GM10847 (cell line): ENCODE measurements around the gene CRACR2B.
A peak's percentile ranks its signal among the peaks of the same experiment; 100 is the strongest.

Experiments
- POLR2A ChIP-seq: IDR thresholded peaks from 2 replicates; pipeline ENCODE4 v1.6.1; 2011; ENCODE audit not compliant: insufficient read length; ENCODE audit errors: extremely low read depth

The CRACR2B gene

DNA sequence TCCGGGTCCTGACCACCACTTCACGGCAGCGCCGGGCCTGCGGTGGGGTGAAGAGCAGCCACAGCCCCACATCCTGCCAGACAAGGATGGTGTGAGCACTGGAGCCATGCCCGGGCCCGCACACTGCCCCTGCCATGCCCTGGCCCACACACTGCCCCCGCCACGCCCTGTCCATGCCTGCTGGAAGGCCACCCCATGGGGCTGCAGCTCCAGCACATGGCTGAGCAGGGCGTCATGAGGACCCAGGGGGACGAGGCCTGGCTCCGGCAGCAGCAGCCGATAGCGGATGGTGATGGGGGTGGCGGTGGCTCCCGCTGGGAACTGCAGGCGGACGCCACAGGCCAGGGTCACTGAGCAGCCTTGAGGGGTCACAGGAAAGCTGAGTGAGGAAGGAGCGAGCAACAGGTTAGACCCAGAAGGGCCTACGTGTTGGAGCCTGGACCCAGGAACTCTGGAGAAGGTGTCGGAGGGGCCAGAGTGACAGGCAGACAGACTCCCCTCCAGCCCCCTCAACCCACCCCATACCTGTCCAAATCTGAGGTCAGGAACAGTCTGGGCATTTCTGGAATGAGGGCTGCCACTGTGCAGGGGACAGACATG lies 25.6 kb upstream of the CRACR2B start:
- TF ChIP-seq POLR2A, result no peak

DNA sequence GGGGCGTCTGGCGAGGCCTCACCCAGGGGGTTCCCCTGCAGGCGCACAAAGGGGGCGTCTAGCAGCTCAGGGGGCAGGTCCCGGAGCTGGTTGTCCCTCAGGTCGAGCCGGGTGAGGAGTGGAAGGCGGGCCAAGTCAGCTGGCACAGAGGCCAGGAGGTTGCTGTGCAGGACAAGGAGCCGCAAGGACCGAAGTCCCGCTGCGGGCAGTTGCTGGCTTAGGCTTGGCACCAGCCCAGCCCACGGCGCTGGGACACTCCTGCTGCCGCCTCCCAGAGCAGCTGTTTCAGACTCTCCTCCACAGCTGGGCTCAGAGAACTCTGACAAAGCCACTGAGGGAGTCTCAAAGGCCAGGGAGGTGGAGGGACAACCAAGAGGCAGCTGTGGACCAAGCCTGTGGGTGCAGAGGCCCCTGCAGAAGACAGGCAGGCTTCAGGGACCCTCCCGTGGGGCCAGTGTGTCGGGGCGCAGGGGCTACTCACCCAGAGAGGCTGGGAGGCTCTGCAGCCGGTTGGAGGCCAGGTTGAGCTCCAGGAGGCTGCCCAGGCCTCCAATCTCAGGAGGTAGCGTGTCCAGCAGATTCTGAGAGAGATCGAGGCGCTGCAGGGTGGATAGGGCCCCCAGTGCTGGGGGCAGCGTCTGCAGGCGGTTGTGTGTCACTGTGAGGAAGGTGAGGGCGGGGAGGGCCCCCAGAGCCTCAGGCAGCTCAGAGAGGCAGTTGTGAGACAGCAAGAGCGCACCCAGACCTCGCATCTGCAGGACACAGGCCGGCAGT lies 24.8 kb upstream of the CRACR2B start:
- no peak for TF ChIP-seq POLR2A

DNA sequence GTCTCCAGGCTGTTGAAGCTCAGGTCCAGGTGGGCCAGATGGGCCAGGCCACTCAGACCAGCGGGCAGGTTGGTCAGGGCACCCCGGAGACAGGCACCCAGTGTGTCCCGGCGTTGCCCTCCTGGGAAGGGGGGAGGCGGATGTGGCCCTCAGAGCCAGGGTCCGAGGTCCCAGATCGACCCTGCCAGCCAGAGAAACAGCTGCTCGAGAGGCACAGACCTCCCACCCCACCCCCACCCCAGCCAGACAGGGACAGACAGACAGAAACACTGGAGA lies 24.3 kb upstream of the CRACR2B start:
- no peak for TF ChIP-seq POLR2A

DNA sequence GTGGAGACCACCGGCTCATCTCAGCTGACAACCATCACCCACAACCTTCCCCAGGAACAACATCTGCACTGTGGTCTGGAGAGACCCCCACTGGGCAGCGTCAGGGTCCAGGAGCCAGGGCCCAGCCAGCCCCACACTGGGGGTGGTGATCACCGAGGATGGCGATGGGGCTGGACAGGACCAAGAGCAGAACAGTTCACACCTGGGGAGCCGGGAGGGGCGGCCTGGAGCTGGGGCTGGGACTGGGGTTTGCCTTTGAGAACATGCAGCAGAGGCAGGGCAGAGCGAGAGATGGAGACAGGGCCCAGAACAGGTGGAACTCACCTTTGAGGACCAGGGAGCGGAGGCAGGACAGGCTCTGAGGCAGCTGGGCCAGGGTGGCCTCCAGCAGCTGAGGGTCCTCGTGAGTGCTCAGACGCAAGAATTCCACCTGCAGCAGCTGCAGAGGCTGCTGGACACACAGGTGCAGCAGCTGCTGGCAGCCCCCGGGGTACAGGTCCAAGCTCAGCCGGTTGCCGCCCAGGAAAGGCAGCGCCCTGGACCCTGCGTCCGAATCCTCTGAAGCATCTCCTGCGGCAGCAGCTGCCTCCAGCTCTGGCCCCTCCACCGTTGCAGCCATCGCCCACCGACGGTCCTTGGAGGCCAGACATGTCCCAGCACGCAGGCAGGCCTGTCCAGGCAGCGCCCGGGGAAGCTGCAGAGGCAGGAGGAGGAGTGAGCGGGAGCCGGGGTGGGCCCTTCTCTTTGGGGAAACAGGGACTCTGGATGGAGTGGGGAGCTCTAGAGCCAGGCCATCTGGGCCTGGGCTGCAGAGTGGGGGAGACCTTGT lies 23.7 kb upstream of the CRACR2B start:
- no peak for TF ChIP-seq POLR2A

DNA sequence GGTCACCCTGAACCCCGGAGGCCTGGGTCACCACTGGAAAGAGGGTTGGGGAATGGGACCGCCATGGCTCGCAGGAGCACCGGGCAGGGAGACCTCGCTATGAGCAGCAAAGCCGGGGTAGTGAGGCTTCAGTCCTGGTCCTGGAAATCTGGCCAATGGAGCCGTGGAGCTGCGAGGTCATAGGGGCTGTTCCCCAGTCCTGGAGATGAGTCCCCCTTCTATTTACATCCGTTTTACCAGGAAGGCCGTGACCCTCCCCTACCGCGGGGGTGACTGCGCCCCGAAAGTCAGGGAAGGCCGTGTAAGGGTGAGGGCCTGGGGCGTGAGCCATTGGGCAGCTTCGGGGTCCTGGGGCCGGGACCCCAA lies 23.1 kb upstream of the CRACR2B start:
- no peak for TF ChIP-seq POLR2A

DNA sequence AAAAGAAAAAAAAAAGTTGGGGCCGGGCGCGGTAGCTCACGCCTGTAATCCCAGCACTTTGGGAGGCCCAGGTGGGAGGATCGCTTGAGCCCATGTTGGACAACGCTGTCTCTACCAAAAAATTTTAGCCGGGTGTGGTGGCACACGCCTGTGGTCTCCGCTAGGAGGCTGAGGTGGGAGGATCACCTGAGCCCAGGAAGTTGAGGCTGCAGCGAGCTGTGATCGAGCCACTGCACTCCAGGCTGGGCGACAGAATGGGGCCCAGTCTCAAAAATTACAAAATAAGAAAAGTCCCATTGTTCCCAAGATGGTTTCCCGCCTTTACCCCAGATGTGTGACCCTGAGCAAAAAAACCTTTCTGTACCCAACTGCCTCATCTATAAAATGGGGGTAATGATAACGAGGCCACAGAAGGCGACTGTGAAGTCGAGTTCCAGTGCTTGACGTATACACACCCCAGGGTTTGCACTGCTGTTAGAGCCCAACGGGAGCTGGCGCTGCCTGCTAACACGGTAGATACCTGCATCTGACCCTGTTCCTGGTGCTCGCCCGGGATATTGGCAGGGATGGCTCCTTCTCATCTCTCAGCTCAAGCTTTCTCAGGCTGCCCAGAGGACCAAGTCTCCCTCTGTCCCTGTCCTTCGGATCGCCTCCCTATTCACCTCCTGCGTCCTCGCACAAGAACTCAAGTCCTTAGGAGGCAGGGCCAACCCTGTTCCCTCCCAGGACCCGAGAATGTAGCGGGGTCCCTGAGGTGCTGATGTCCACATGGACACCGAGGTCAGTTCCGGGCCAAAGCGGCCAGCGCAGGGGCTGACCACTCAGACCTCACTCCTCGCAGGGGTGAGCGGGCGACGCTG lies 19.1 kb upstream of the CRACR2B start:
- TF ChIP-seq POLR2A, result no peak

DNA sequence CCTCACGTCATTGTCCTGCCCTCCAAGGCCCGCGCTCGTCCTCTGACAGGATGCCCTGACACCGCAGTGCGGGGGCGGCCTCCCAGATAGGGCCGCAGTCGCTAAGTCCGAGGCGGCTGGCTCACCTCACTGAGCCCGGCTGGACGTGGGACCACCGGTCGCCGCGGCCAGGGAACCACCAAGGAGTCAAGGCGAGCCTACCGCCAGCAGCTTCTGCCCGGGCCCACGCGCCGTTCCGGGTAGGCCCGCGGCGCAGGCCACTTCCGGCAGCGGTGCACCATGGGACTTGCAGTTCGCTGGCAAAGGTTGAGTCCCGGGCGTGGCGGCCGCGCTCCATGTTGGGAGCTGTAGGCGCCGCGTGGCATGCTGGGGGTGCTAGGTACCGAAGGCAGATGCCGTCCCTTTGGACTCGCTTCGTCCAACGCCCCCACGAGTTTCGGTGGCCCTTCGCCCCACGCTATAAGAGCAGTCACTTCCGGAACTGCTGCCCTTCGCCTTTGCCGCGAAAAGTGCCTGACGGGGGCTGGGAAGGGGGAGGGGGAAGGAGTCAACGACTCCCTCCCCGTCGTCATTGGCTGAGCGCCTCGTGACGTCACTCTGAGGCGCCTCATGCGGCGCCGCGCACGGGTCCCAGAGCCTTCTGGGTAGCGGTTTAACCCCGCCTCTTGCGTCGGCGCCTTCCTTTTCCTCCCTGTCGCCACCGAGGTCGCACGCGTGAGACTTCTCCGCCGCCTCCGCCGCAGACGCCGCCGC lies 18.3 kb upstream of the CRACR2B start, which contains the start of gene RPLP2:
Gene RPLP2 (plus strand): TSS at position 681 of the 753 bp plus-strand sequence. CDS start 268 bp downstream, outside the sequence.
- peak; percentile 97 for TF ChIP-seq POLR2A

DNA sequence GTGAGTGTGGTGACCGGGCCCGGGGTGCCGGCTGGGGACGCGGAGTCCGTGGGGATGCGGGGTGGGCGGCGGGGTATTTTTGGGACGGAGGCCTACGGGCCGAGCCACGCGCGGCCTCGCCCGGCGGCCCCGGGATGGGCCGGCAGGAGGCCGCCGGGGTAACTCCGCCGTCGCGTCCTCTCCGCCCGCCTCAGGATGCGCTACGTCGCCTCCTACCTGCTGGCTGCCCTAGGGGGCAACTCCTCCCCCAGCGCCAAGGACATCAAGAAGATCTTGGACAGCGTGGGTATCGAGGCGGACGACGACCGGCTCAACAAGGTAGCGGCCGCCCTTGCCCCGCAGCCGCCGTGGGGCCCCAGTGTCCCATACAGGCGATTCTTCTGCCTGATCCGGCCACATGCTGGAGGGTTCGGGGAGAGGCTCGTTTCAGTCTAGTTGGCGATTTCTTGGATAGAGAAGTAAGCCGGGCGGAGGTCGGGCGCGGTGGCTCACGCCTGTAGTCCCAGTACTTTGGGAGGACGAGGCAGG lies 17.6 kb upstream of the CRACR2B start:
- no peak for TF ChIP-seq POLR2A

DNA sequence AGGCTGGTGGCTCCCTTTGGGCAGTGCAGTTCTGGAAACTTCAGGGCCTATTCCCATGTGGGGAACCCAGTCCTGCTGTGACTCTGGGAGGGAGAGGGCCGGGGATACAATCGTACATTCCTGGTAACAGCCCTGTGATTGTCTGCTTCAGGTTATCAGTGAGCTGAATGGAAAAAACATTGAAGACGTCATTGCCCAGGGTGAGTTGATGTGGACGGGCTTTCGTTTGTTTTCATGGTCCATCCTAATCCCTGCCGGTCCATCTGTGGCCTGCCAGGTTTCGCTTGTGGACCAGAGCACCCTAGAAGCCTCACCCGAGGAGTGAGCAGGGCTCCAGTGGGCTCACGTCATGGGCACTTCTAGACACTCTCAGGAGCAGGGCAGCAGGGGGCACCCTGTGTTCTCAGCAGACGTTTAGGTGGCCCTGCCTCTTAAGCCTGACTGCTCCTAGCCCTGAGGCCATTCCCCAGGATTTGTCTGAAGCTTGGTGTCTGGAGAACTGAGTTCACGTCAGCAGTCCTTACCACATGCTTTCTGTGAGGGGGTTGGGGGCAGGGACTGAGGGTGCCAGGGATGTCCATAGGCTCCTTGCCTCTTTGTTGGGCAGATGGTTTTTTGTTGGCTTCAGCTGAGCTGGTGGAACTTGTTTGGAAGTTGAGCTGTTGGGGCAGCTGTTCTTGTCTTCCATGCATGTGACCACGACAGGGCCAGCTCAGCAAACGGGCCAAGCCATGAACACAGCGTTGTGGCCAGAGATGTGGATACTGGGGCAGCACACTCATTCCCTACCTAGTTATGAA lies 16.1 kb upstream of the CRACR2B start:
- no peak for TF ChIP-seq POLR2A

DNA sequence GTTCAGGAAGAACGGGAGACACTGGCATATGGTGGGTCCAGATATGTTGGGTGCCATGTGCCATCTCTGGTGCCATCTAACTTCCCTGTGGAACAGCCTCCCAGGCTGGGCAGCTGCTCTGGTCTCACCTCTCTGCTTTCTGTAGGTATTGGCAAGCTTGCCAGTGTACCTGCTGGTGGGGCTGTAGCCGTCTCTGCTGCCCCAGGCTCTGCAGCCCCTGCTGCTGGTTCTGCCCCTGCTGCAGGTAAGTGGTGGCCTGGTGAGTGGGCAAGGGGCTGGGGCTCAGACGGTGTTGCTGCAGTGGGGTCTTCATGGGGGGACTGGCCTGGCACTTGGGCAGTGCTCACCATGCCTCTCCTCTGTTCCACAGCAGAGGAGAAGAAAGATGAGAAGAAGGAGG lies 15.3 kb upstream of the CRACR2B start:
- no peak for TF ChIP-seq POLR2A

DNA sequence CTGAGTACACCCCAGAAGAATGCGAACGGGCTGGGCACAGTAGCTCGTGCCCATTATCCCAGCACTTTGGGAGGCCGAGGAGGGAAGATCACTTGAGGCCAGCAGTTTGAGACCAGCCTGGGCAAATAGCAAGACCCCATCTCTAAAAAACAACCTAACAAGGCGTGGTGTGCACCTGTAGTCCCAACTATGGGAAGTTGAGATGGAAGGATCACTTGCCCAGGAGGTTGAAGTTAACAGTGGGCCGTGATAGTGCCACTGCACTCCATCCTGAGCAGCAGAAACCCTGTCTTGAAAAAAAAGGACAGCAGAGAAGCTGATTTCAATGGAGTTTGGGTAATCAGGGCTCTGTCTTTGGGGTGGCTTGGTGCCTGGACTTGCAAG lies 14.7 kb upstream of the CRACR2B start:
- no peak for TF ChIP-seq POLR2A

DNA sequence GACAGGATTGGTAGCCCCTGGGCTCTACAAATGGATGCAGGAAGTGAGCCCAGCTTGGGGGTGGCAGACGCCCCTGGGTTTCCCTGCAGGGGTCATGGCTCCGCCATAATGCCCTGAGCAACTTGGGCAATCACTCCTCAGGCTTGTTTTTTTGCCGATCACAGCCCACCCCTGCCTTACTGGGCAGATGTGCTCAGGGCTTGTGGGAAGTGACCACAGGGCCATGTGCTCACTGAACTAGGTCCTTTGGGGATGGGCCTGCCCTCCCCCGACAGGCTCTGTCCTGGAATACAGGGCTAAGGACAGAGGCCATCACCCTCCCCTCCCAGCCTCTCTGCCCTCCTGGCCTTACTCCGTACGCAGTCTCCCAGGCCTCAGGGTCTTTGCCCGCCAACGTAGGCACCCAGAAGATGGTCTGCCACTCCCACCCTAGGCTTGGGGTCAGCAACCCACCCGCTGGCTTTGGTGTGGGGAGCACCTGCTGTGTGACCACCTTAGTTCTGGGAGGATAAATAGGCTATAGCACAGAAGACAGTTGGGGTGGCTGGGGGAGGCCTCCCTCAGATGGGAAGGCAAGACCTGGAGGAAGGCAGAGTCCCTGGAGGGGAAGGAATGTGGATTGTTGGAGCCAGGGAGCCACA lies 14.1 kb upstream of the CRACR2B start:
- TF ChIP-seq POLR2A, result no peak
